GM23248 (cell line): Measurements from ENCODE around the gene GSC. TPM values are rescaled to one million over a fixed set of nuclear protein-coding genes. Genes with fewer than 3 reads are reported as not detected.

Experiments used
- DNase-seq: peaks from one replicate; pipeline ENCODE4 v3.0.0-alpha.2; 2015
- H2AFZ ChIP-seq: fragments of 200-600 bp; sonication (generic); 2 replicates; pipeline ENCODE4 v1.6.1; 2016; ENCODE audit warnings: antibody characterized with exemption
- H3F3A ChIP-seq: fragments of 200-600 bp; sonication (generic); 2 replicates; pipeline ENCODE4 v1.6.1; 2016; ENCODE audit warnings: mild to moderate bottlenecking, antibody characterized with exemption, mixed run types; ENCODE audit not compliant: insufficient read depth
- H3K27ac ChIP-seq: fragments of 200-600 bp; sonication (generic); 2 replicates; pipeline ENCODE4 v1.5.1; 2016; ENCODE audit warnings: mild to moderate bottlenecking
- H3K27me3 ChIP-seq: fragments of 200-600 bp; sonication (generic); replicated peaks from 2 replicates; pipeline ENCODE4 v1.6.1; 2016; ENCODE audit warnings: mild to moderate bottlenecking; ENCODE audit not compliant: insufficient read depth
- H3K36me3 ChIP-seq: fragments of 200-600 bp; sonication (generic); 2 replicates; pipeline ENCODE4 v1.6.1; 2016; ENCODE audit warnings: low read depth, mild to moderate bottlenecking
- H3K4me1 ChIP-seq: fragments of 200-600 bp; sonication (generic); 2 replicates; pipeline ENCODE4 v1.6.1; 2016; ENCODE audit warnings: mild to moderate bottlenecking; ENCODE audit not compliant: insufficient read depth
- H3K4me2 ChIP-seq: fragments of 200-600 bp; sonication (generic); one replicate; pipeline ENCODE4 v1.6.1; 2016; ENCODE audit warnings: mild to moderate bottlenecking; ENCODE audit not compliant: unreplicated experiment
- H3K4me3 ChIP-seq: fragments of 200-600 bp; sonication (generic); 2 replicates; pipeline ENCODE4 v1.5.1; 2016; ENCODE audit warnings: mild to moderate bottlenecking
- H3K79me2 ChIP-seq: fragments of 200-600 bp; sonication (generic); 2 replicates; pipeline ENCODE4 v1.6.1; 2016; ENCODE audit warnings: mild to moderate bottlenecking; ENCODE audit not compliant: insufficient read depth
- H3K9ac ChIP-seq: fragments of 200-600 bp; sonication (generic); 2 replicates; pipeline ENCODE4 v1.6.1; 2016; ENCODE audit warnings: mild to moderate bottlenecking
- H3K9me2 ChIP-seq: fragments of 200-600 bp; sonication (generic); 2 replicates; pipeline ENCODE4 v1.6.1; 2016; ENCODE audit warnings: mixed run types, mild to moderate bottlenecking, moderate library complexity; ENCODE audit not compliant: insufficient read depth
- H3K9me3 ChIP-seq: fragments of 200-600 bp; sonication (generic); one replicate; pipeline ENCODE4 v1.6.1; 2017; ENCODE audit warnings: low read depth
- H4K20me1 ChIP-seq: fragments of 200-600 bp; sonication (generic); 2 replicates; pipeline ENCODE4 v1.6.0; 2016; ENCODE audit not compliant: insufficient read depth
- EZH2 ChIP-seq: fragments of 200-600 bp; sonication (generic); IDR thresholded peaks from 2 replicates; pipeline ENCODE4 v1.6.1; 2018; ENCODE audit warnings: antibody characterized with exemption, mild to moderate bottlenecking; ENCODE audit not compliant: insufficient read depth, poor library complexity, severe bottlenecking
- EZH2phosphoT487 ChIP-seq: fragments of 200-600 bp; sonication (generic); IDR thresholded peaks from 2 replicates; pipeline ENCODE4 v1.6.1; 2018; ENCODE audit warnings: antibody characterized with exemption, moderate library complexity, mild to moderate bottlenecking, low read depth; ENCODE audit not compliant: insufficient read depth
- WGBS, 2 experiments: methylation state at CpG; one replicate each; pipeline ENCODE4 v1.1.6; 2015 to 2017; ENCODE audit warnings: low lambda C conversion rate in 2 of 2, low coverage in 1 of 2; ENCODE audit errors: missing lambda C conversion rate in 2 of 2; 5-methylcytosine and 5-hydroxymethylcytosine counted together
- in situ Hi-C: fragments of 300-500 bp; cut with MboI; formaldehyde crosslinking; loops from 2 replicates; pipeline ENCODE4 v1.15.0; 2020
- polyA plus RNA-seq: library from polyadenylated mRNA; unstranded; fragments of >200 nt; fragmentation: Nextera tagmentation; extraction: Ambion mirVana; gene quantifications from 2 replicates; pipeline ENCODE4 v1.2.1, GENCODE V29; 2016
- total RNA-seq: library from RNA; depleted of rRNA; stranded (reverse); fragments of >200 nt; shearing (Covaris generic); gene quantifications from 2 replicates; pipeline ENCODE4 v1.2.3, GENCODE V29; 2014; rRNA removed

GSC gene
- total RNA-seq = 1.1 and 2.3 TPM in 2 replicates
- polyA plus RNA-seq = 1.3 and 1.9 TPM in 2 replicates

DNA sequence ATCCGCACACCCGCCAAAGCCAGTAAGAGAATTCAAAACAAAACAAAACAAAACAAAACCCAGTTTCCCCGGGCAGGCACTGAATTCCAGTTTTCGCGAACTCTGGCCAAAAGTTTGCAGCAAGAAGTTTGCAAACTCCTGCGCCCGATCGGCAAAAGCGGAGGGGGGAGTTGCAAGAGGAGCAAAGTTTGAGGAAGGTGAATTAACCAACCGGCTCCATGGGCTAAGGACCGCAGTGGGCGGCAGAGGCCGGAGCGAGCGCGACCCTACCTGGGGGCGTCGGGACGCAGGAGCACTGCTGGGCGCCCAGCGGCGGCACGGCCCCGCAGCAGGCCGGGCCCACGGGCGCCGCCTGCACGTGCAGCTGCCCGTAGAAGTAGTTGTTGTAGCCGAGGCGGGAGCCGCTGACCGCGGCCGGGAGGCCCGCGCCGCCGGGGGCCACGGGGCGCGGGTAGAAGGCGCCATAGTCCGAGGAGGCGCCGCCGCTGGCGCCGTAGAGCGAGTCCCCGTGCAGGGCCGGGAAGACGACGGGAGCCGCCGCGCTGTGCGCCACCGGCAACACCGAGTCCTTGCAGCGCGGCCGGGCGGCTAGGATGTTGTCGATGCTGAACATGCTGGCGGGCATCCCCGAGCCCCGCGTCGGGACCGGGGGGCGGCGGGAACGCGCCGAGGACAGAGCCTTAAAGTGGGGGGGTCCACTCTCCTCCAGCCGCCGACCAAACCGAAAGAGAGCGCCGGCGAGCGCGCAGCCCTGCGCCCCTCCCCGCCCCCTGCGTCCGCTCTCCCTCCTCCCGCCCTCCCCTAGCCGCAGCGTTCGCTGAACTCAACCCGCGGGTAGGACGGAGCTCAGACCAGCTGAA is at the start of gene GSC:
GSC (minus strand) TSS at position 723 of the 860 bp plus-strand sequence; CDS start at position 625, 98 bp downstream.
- Histone ChIP-seq H3K9me2 (no peaks in the 10 kb centered on the region), H3K9ac (peak within 1 kb of the TSS; percentile 62), H3K36me3 (no peaks in the 10 kb centered on the region), H2AFZ (peak within 1 kb of the TSS; percentile 78), H3K79me2 (no peaks in the 10 kb centered on the region), H3K27me3 (peaks cover 24% of the 10 kb centered on the region), H4K20me1 (no peaks in the 10 kb centered on the region), H3K4me2 (peak within 1 kb of the TSS; percentile 65), H3F3A (no peaks in the 10 kb centered on the region), H3K4me3 (peak within 1 kb of the TSS; percentile 74), H3K9me3 (no peaks in the 10 kb centered on the region), H3K27ac (no peak within 1 kb of the TSS), H3K4me1 (no peaks in the 10 kb centered on the region)
- in situ Hi-C loops = no loop called here
- WGBS, 2 experiments = 1 to 2% methylated on average over 66 to 74 of the region's 96 CpGs
- TF ChIP-seq EZH2 (no peak), EZH2phosphoT487 (no peak)
- DNase-seq = peak; percentile 84

DNA sequence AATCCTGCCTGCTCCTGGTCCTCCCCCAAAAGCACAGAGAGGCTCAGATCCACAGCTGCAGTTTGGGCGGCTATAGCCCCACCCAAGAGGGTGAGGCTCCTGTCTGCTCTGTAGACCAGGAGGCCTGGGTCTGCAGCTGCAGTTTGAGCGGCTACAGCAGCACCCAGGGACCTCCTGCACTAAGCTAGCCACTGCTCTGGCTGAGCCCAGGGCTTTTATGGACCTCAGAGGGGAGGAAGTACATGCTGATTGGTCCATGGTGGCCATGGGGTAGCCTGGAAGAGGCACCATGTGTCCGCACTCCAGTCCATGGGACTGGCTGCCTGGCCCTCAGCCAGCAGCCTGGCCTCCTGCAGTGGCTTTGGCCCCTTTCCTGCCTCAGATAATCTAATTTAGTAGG is 49.6 kb upstream of the GSC start:
- Histone ChIP-seq H3K9me3 (no peaks in the 10 kb centered on the region), H3K9me2 (no peaks in the 10 kb centered on the region), H2AFZ (no peak overlapping the region), H3K27me3 (no peaks in the 10 kb centered on the region), H3F3A (no peaks in the 10 kb centered on the region), H3K79me2 (no peaks in the 10 kb centered on the region), H3K4me1 (no peaks in the 10 kb centered on the region), H3K27ac (no peak overlapping the region), H3K4me3 (no peak overlapping the region), H4K20me1 (no peaks in the 10 kb centered on the region), H3K36me3 (no peaks in the 10 kb centered on the region), H3K9ac (no peak overlapping the region), H3K4me2 (no peak overlapping the region)
- whole genome bisulfite sequencing, 2 experiments = 21 to 24% methylated on average over 3 of the region's 3 CpGs
- in situ Hi-C loops = no loop called here
- no peak for DNase-seq
- TF ChIP-seq EZH2phosphoT487 (no peak), EZH2 (no peak)

DNA sequence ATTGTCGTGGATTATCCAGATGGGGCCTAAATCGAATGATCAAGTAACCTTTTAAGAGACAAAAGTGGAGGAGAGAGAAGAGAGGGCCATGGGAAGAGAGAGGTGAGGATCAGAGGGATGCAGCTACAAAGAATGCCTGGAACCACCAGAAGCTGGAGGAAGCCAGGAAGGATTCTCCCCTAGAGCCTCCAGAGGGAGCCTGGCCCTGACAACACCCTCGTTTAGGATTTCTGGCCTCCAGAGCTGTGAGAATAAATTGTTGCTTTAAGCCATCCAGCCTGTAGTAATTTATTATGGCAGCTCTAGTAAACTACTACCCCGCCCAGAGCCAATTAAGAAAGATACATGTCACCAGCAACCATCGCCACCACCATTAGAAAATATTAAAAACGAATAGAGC is 46.2 kb upstream of the GSC start:
- WGBS, 2 experiments = 21 to 28% methylated on average over 6 of the region's 6 CpGs

DNA sequence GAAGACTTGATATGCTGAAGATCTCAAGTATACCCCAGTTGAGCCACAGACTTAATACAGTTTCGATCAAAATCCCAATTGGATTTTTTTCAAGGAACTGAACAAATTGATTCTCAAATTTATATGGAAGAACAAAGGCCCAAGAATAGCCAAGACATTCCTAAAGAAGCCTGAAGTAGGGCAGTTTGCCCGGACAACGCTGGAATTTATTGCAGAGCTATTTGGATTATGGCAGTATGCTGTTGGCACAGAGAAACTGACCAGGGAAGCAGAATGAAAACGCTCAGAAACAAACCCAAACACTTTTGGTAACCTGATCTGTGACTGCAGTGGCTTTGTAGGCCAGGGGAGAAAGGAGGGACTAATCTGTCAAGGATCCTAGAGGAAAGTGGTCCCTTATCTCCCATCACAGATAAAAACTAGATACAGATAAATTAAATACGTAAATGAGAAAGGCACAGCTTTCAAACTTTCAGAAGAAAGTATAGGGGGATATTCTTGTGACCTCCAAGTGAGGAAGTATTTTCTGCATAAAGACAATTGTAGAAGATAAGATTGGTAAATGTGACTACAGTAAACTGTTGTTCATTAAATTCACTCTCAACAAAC is 35.9 kb upstream of the GSC start:
- in situ Hi-C loops = no loop called here
- no peak overlapping the region for H3K4me2 ChIP-seq
- H3K9me3 ChIP-seq = no peaks in the 10 kb centered on the region
- H3K27ac ChIP-seq = no peak overlapping the region
- no peaks in the 10 kb centered on the region for H3F3A ChIP-seq
- no peaks in the 10 kb centered on the region for H3K79me2 ChIP-seq
- H2AFZ ChIP-seq = no peak overlapping the region
- no peaks in the 10 kb centered on the region for H3K9me2 ChIP-seq
- H3K9ac ChIP-seq = no peak overlapping the region
- no peak for TF ChIP-seq EZH2phosphoT487
- TF ChIP-seq EZH2 = no peak
- 8 to 11% methylated on average over 5 of the region's 5 CpGs for WGBS, 2 experiments
- no peaks in the 10 kb centered on the region for H3K27me3 ChIP-seq
- no peaks in the 10 kb centered on the region for H3K36me3 ChIP-seq
- H3K4me3 ChIP-seq = no peak overlapping the region
- DNase-seq = peak; percentile 33
- H4K20me1 ChIP-seq = no peaks in the 10 kb centered on the region
- no peaks in the 10 kb centered on the region for H3K4me1 ChIP-seq

More for the DNA sequence above, 46.2 kb upstream of the GSC start:
- no peaks in the 10 kb centered on the region for H3K9me3 ChIP-seq
- no peak for TF ChIP-seq EZH2
- TF ChIP-seq EZH2phosphoT487 = no peak
- H3K36me3 ChIP-seq = no peaks in the 10 kb centered on the region
- H3K4me3 ChIP-seq = no peak overlapping the region
- H3K9ac ChIP-seq = no peak overlapping the region
- no peaks in the 10 kb centered on the region for H3K79me2 ChIP-seq
- H2AFZ ChIP-seq = no peak overlapping the region
- H3F3A ChIP-seq = no peaks in the 10 kb centered on the region
- no peaks in the 10 kb centered on the region for H3K9me2 ChIP-seq
- in situ Hi-C loops = no loop called here
- no peaks in the 10 kb centered on the region for H3K27me3 ChIP-seq
- H3K27ac ChIP-seq = no peak overlapping the region
- DNase-seq = peak; percentile 24
- no peaks in the 10 kb centered on the region for H3K4me1 ChIP-seq
- no peaks in the 10 kb centered on the region for H4K20me1 ChIP-seq
- no peak overlapping the region for H3K4me2 ChIP-seq
